PC-9 (cell line): Measurements from ENCODE around the gene DEFB121. TPM values are rescaled to one million over a fixed set of nuclear protein-coding genes. Genes with fewer than 3 reads are reported as not detected.
"Not testable (repeated sequence)": the region's sequence is repeated elsewhere in the genome, so short reads cannot be mapped to it uniquely, and the experiment has no call there.

Source experiments
- BruUV-seq: library from RNA; stranded (reverse); fragments of 400-500 nt; replicated peaks from 2 replicates; lab custom pipeline; 2021; lab: Mats Ljungman, UMichigan
- CTCF ChIA-PET: fragments of 300-600 bp; sonication (Branson Sonifier 250); formaldehyde crosslinking; loops from one replicate; lab custom pipeline; 2022; ENCODE audit warnings: antibody characterized with exemption; lab: Charles Lee
- POLR2A ChIA-PET: fragments of 300-600 bp; sonication (Branson Sonifier 250); formaldehyde crosslinking; loops from one replicate; lab custom pipeline; 2022; ENCODE audit warnings: antibody characterized with exemption; ENCODE audit not compliant: unreplicated experiment; lab: Charles Lee
- DNase-seq, 2 experiments: peaks; one replicate each; pipeline versions ENCODE4 v3.0.0 to v3.0.0-alpha.2; 2015 to 2022; ENCODE audit warnings: mixed read lengths in 1 of 2
- H2AFZ ChIP-seq: fragments of 200-600 bp; sonication (generic); 2 replicates; pipeline ENCODE4 v1.8.1; 2017; ENCODE audit warnings: antibody characterized with exemption
- H3F3A ChIP-seq: fragments of 200-600 bp; sonication (generic); 2 replicates; pipeline ENCODE4 v1.8.1; 2017; ENCODE audit warnings: antibody characterized with exemption, mild to moderate bottlenecking, low read depth; ENCODE audit not compliant: insufficient read depth
- H3K27ac ChIP-seq: fragments of 200-600 bp; sonication (generic); 2 replicates; pipeline ENCODE4 v1.6.1; 2016; ENCODE audit warnings: mixed run types
- H3K27me3 ChIP-seq: fragments of 200-600 bp; sonication (generic); 2 replicates; pipeline ENCODE4 v1.6.1; 2016; ENCODE audit warnings: low read depth, mixed run types; ENCODE audit not compliant: insufficient read depth
- H3K36me3 ChIP-seq: fragments of 200-600 bp; sonication (generic); 2 replicates; pipeline ENCODE4 v1.6.1; 2016; ENCODE audit warnings: low read depth, mixed run types
- H3K4me1 ChIP-seq: fragments of 200-600 bp; sonication (generic); replicated peaks from 2 replicates; pipeline ENCODE4 v1.6.1; 2016; ENCODE audit warnings: mixed run types; ENCODE audit not compliant: insufficient read depth
- H3K4me2 ChIP-seq: fragments of 200-600 bp; sonication (generic); 2 replicates; pipeline ENCODE4 v1.6.1; 2017; ENCODE audit warnings: mixed run types
- H3K4me3 ChIP-seq: fragments of 200-600 bp; sonication (generic); 2 replicates; pipeline ENCODE4 v1.6.1; 2016; ENCODE audit warnings: mixed run types
- H3K79me2 ChIP-seq: fragments of 200-600 bp; sonication (generic); 2 replicates; pipeline ENCODE4 v1.6.1; 2017; ENCODE audit warnings: low read depth, mixed run types
- H3K9me2 ChIP-seq: fragments of 200-600 bp; sonication (generic); 2 replicates; pipeline ENCODE4 v1.8.1; 2017; ENCODE audit warnings: mild to moderate bottlenecking; ENCODE audit not compliant: insufficient read depth
- H3K9me3 ChIP-seq: fragments of 200-600 bp; sonication (generic); 2 replicates; pipeline ENCODE4 v1.8.1; 2016; ENCODE audit warnings: low read depth; ENCODE audit not compliant: insufficient read depth
- H4K20me1 ChIP-seq: fragments of 200-600 bp; sonication (generic); 2 replicates; pipeline ENCODE4 v1.8.1; 2017; ENCODE audit not compliant: insufficient read depth
- EZH2 ChIP-seq: fragments of 200-600 bp; sonication (generic); IDR thresholded peaks from 2 replicates; pipeline ENCODE4 v1.8.0; 2017; ENCODE audit warnings: antibody characterized with exemption, low read depth
- intact Hi-C: fragments of 100-400 bp; cut with micrococcal nuclease; formaldehyde crosslinking; loops from one replicate; pipeline ENCODE4 v1.10.0; 2022; ENCODE audit not compliant: unreplicated experiment
- total RNA-seq: library from RNA; stranded (reverse); gene quantifications from 2 replicates; pipeline ENCODE4 v1.2.3, GENCODE V29; 2021
- TF ChIP-seq, protein P1 (sequence below): fragments of 200-600 bp; sonication (generic); conservative IDR thresholded peaks from 2 replicates; pipeline ENCODE4 v1.6.1; 2017; ENCODE audit warnings: mixed run types, antibody characterized with exemption, mild to moderate bottlenecking, moderate library complexity

The DEFB121 gene
- total RNA-seq, 1 experiment from 2014 or later, result not detected

DNA sequence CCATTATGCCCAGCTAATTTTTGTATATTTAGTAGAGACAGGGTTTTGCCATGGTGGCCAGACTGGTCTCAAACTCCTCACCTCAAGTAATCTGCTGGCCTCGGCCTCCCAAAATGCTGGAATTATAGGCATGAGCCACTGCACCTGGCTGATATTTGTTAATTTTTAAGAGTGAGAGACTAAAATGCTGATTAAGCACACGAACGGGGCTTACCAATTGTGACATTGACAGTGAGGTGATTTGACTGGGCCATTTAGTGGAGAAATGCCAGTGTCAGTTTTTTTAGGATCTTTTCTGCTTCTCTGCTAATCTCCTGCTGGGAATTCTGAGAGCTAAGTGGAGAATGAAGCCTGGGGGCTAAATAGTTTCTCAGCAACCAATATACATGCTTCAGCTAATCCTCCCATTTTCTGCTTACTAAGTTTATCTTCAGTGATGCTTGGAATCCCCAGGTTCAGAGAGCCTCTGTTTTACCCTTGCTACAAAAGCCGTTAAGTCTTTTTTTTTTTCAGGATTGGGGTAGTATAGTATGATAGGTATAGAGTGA, 24.6 kb upstream of the DEFB121 start:
- Histone ChIP-seq H3K9me2 (no peaks in the 10 kb centered on the region), H3K4me2 (no peak overlapping the region), H4K20me1 (no peaks in the 10 kb centered on the region), H3K4me1 (no peaks in the 10 kb centered on the region), H3K36me3 (no peaks in the 10 kb centered on the region), H3F3A (no peaks in the 10 kb centered on the region), H3K79me2 (no peaks in the 10 kb centered on the region), H2AFZ (no peak overlapping the region), H3K27me3 (peaks cover 35% of the 10 kb centered on the region), H3K27ac (no peak overlapping the region), H3K9me3 (no peaks in the 10 kb centered on the region), H3K4me3 (no peak overlapping the region)
- TF ChIP-seq EZH2, result no peak
- TF ChIP-seq, protein P1, sequence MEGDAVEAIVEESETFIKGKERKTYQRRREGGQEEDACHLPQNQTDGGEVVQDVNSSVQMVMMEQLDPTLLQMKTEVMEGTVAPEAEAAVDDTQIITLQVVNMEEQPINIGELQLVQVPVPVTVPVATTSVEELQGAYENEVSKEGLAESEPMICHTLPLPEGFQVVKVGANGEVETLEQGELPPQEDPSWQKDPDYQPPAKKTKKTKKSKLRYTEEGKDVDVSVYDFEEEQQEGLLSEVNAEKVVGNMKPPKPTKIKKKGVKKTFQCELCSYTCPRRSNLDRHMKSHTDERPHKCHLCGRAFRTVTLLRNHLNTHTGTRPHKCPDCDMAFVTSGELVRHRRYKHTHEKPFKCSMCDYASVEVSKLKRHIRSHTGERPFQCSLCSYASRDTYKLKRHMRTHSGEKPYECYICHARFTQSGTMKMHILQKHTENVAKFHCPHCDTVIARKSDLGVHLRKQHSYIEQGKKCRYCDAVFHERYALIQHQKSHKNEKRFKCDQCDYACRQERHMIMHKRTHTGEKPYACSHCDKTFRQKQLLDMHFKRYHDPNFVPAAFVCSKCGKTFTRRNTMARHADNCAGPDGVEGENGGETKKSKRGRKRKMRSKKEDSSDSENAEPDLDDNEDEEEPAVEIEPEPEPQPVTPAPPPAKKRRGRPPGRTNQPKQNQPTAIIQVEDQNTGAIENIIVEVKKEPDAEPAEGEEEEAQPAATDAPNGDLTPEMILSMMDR, result no peak
- intact Hi-C loops, result no loop called here
- no TSS peak for BruUV-seq
- CTCF ChIA-PET, result no interaction called here
- DNase-seq, result no peak
- POLR2A ChIA-PET, result interaction anchor here (0.6 kb wide), 1 partner anchor 418 kb away, joined by 3 read pairs; no protein-coding TSS in a partner anchor

DNA sequence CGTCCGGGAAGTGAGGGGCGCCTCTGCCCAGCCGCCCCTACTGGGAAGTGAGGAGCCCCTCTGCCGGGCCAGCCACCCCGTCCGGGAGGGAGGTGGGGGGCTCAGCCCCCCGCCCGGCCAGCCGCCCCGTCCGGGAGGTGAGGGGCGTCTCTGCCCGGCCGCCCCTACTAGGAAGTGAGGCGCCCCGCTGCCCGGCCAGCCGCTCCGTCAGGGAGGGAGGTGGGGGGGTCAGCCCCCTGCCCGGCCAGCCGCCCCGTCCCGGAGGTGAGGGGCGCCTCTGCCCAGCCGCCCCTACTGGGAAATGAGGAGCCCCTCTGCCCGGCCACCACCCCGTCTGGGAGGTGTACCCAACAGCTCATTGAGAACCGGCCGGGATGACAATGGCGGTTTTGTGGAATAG, 21.6 kb upstream of the DEFB121 start:
- H3K9me3 ChIP-seq, H3K79me2 ChIP-seq, H3K4me1 ChIP-seq, H3K4me2 ChIP-seq, H4K20me1 ChIP-seq, H3K4me3 ChIP-seq, CTCF ChIA-PET, H2AFZ ChIP-seq, H3K36me3 ChIP-seq, intact Hi-C loops, BruUV-seq, DNase-seq, H3F3A ChIP-seq, H3K27ac ChIP-seq, POLR2A ChIA-PET, H3K9me2 ChIP-seq: not testable (repeated sequence)
- peaks cover 24% of the 10 kb centered on the region for H3K27me3 ChIP-seq

DNA sequence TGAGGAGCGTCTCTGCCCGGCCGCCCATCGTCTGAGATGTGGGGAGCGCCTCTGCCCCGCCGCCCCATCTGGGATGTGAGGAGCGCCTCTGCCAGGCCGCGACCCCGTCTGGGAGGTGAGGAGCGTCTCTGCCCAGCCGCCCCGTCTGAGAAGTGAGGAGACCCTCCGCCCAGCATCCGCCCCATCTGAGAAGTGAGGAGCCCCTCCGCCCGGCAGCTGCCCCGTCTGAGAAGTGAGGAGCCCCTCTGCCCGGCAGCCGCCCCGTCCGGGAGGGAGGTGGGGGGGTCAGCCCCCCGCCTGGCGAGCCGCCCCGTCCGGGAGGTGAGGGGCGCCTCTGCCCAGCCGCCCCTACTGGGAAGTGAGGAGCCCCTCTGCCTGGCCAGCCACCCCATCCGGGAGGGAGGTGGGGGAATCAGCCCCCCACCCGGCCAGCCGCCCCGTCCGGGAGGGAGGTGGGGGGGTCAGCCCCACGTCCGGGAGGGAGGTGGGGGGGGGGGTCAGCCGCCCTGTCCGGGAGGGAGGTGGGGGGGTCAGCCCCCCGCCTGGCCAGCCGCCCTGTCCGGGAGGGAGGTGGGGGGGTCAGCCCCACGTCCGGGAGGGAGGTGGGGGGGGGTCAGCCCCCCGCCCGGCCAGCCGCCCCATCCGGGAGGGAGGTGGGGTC, 21.0 kb upstream of the DEFB121 start:
- intact Hi-C loops, H3K9me3 ChIP-seq, POLR2A ChIA-PET, H3F3A ChIP-seq, CTCF ChIA-PET, DNase-seq, H3K27ac ChIP-seq, H3K4me1 ChIP-seq, H3K79me2 ChIP-seq, H2AFZ ChIP-seq, BruUV-seq, H3K9me2 ChIP-seq, H3K4me3 ChIP-seq, H3K36me3 ChIP-seq, H3K4me2 ChIP-seq, H4K20me1 ChIP-seq: not testable (repeated sequence)
- peaks cover 19% of the 10 kb centered on the region for H3K27me3 ChIP-seq

DNA sequence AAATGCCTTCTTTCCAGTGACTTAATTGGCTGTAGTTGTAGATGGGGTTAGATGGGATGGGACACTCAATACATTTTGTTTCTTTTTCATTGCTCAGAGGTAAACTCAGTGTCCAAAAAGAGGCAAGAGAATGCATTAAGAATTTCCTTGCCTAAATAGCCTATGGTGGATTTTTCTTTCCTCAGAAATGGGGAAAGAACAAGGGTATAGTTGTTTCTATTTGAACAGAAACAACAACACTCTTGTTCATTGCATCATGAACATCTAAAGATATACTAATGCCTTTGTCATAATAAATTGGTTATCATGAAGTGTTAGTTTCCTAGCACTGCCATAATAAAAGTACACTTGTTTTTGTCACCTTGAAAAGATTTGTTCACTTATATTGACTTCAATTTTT, 19.8 kb upstream of the DEFB121 start:
- DNase-seq, result no peak
- ChIA-PET CTCF (no interaction called here), POLR2A (no interaction called here)
- Histone ChIP-seq H3K4me3 (no peak overlapping the region), H3K4me1 (no peaks in the 10 kb centered on the region), H3K27me3 (peaks cover 10% of the 10 kb centered on the region; the same call in 1 of the 2 replicates), H2AFZ (no peak overlapping the region), H4K20me1 (no peaks in the 10 kb centered on the region), H3K79me2 (no peaks in the 10 kb centered on the region), H3K9me3 (no peaks in the 10 kb centered on the region), H3K36me3 (no peaks in the 10 kb centered on the region), H3F3A (no peaks in the 10 kb centered on the region), H3K9me2 (no peaks in the 10 kb centered on the region), H3K27ac (no peak overlapping the region), H3K4me2 (no peak overlapping the region)
- TF ChIP-seq EZH2, result no peak
- TF ChIP-seq, protein P1, result no peak
- intact Hi-C loops, result no loop called here
- no TSS peak for BruUV-seq
